SK-N-SH (cell line): ENCODE data around the gene PTGDS.

Source experiments
- CTCF ChIP-seq: fragments of 200-600 bp; sonication (generic); IDR thresholded peaks from 2 replicates; pipeline ENCODE4 v1.6.1; 2017; ENCODE audit warnings: antibody characterized with exemption, mild to moderate bottlenecking, moderate library complexity
- GABPA ChIP-seq: IDR thresholded peaks from 2 replicates; pipeline ENCODE4 v1.4.0; 2012; ENCODE audit warnings: low read depth, mild to moderate bottlenecking
- NRF1 ChIP-seq: IDR thresholded peaks from 2 replicates; pipeline ENCODE4 v1.6.1; 2012; ENCODE audit warnings: low read depth, mild to moderate bottlenecking, low read length
- TAF1 ChIP-seq: IDR thresholded peaks from 2 replicates; pipeline ENCODE4 v1.6.1; 2012; ENCODE audit warnings: low read depth, mild to moderate bottlenecking, low read length, moderate library complexity, borderline replicate concordance

- no peak for TF ChIP-seq GABPA
- TF ChIP-seq CTCF, result no peak
- no peak for TF ChIP-seq NRF1
- no peak for TF ChIP-seq TAF1
Measured at GRCh38 chr9:137019891-137020683, 42.8 kb downstream of the PTGDS start.
